ENCODE results near the gene PPP2R5E.

PPP2R5E gene

GRCh38 chr14:63517354-63517753 lies 25.8 kb downstream of the PPP2R5E start:
- no peak for DNase-seq

- no peak for DNase-seq
Observed at GRCh38 chr14:63515240-63515639, 27.9 kb downstream of the PPP2R5E start.

GRCh38 chr14:63513756-63514155 lies 29.4 kb downstream of the PPP2R5E start:
- DNase-seq, result no peak

- no peak for DNase-seq
Observed at GRCh38 chr14:63512861-63513260, 30.3 kb downstream of the PPP2R5E start.

GRCh38 chr14:63510538-63510937 lies 32.6 kb downstream of the PPP2R5E start:
- DNase-seq, result no peak

GRCh38 chr14:63508033-63508432 lies 35.1 kb downstream of the PPP2R5E start:
- DNase-seq, result peak; percentile 5 to 41

- no peak for DNase-seq
Observed at GRCh38 chr14:63504648-63505047, 38.5 kb downstream of the PPP2R5E start.

GRCh38 chr14:63501429-63501828 lies 41.7 kb downstream of the PPP2R5E start:
- DNase-seq, result no peak

GRCh38 chr14:63499701-63500250 lies 43.4 kb downstream of the PPP2R5E start:
- DNase-seq, result no peak

GRCh38 chr14:63496837-63497400 lies 46.3 kb downstream of the PPP2R5E start:
- no peak for DNase-seq

GRCh38 chr14:63493246-63493645 lies 49.9 kb downstream of the PPP2R5E start:
- no peak for DNase-seq

- DNase-seq, result no peak
Observed at GRCh38 chr14:63492391-63492790, 50.8 kb downstream of the PPP2R5E start.

- DNase-seq, result no peak
Observed at GRCh38 chr14:63487724-63488123, 55.5 kb downstream of the PPP2R5E start.

- DNase-seq, result no peak
Observed at GRCh38 chr14:63486738-63487137, 56.4 kb downstream of the PPP2R5E start.

- DNase-seq, result no peak
Observed at GRCh38 chr14:63483315-63483714, 59.9 kb downstream of the PPP2R5E start.

- DNase-seq, result no peak
Observed at GRCh38 chr14:63480599-63480998, 62.6 kb downstream of the PPP2R5E start.

GRCh38 chr14:63478437-63478852 lies 64.7 kb downstream of the PPP2R5E start:
- DNase-seq, result no peak

- DNase-seq, result no peak
Observed at GRCh38 chr14:63478010-63478409, 65.2 kb downstream of the PPP2R5E start.

- DNase-seq, result no peak
Observed at GRCh38 chr14:63477556-63477955, 65.6 kb downstream of the PPP2R5E start.

GRCh38 chr14:63475761-63476160 lies 67.4 kb downstream of the PPP2R5E start:
- DNase-seq, result no peak

- no peak for DNase-seq
Observed at GRCh38 chr14:63474844-63475243, 68.3 kb downstream of the PPP2R5E start.

- no peak for DNase-seq
Observed at GRCh38 chr14:63474111-63474510, 69.1 kb downstream of the PPP2R5E start.

GRCh38 chr14:63472986-63473788 lies 70.0 kb downstream of the PPP2R5E start:
- DNase-seq, result no peak
